Measurements from ENCODE around the gene GARIN1A. TPM values are rescaled to one million over a fixed set of nuclear protein-coding genes. Genes with fewer than 3 reads are reported as not detected.
"Not testable (repeated sequence)": the region's sequence is repeated elsewhere in the genome, so short reads cannot be mapped to it uniquely, and the experiment has no call there.

The GARIN1A gene
- total RNA-seq, 1 experiment from 2014 or later, result 0.57 TPM

GRCh38 chr7:128688492-128688891 is 16.4 kb downstream of the GARIN1A start:
- Histone ChIP-seq H3K36me3 (ENCODE audit: low read depth) (no peaks in the 10 kb centered on the region), H3K79me2 (ENCODE audit: low read depth) (no peaks in the 10 kb centered on the region), H3K4me2 (no peak overlapping the region), H3K27me3 (ENCODE audit: insufficient read depth, low read depth) (no peaks in the 10 kb centered on the region), H3K4me1 (replicated peaks; ENCODE audit: insufficient read depth) (no peaks in the 10 kb centered on the region), H3F3A (ENCODE audit: insufficient read depth, low read depth) (no peaks in the 10 kb centered on the region), H3K4me3 (no peak overlapping the region), H4K20me1 (ENCODE audit: insufficient read depth) (no peaks in the 10 kb centered on the region), H2AFZ (no peak overlapping the region), H3K9me2 (ENCODE audit: insufficient read depth) (no peaks in the 10 kb centered on the region), H3K27ac (no peak overlapping the region), H3K9me3 (ENCODE audit: insufficient read depth, low read depth) (no peaks in the 10 kb centered on the region)
- POLR2A ChIA-PET (ENCODE audit: unreplicated experiment), result no interaction called here
- no peak for DNase-seq
- TF ChIP-seq, protein P1, sequence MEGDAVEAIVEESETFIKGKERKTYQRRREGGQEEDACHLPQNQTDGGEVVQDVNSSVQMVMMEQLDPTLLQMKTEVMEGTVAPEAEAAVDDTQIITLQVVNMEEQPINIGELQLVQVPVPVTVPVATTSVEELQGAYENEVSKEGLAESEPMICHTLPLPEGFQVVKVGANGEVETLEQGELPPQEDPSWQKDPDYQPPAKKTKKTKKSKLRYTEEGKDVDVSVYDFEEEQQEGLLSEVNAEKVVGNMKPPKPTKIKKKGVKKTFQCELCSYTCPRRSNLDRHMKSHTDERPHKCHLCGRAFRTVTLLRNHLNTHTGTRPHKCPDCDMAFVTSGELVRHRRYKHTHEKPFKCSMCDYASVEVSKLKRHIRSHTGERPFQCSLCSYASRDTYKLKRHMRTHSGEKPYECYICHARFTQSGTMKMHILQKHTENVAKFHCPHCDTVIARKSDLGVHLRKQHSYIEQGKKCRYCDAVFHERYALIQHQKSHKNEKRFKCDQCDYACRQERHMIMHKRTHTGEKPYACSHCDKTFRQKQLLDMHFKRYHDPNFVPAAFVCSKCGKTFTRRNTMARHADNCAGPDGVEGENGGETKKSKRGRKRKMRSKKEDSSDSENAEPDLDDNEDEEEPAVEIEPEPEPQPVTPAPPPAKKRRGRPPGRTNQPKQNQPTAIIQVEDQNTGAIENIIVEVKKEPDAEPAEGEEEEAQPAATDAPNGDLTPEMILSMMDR (conservative IDR thresholded peaks at IDR 0.05), result no peak
- TF ChIP-seq EZH2 (IDR thresholded peaks at IDR 0.05; ENCODE audit: low read depth), result no peak
- intact Hi-C loops (cut with micrococcal nuclease; ENCODE audit: unreplicated experiment), result no loop called here
- BruUV-seq (replicated peaks), result no TSS peak
- CTCF ChIA-PET, result no interaction called here

DNA sequence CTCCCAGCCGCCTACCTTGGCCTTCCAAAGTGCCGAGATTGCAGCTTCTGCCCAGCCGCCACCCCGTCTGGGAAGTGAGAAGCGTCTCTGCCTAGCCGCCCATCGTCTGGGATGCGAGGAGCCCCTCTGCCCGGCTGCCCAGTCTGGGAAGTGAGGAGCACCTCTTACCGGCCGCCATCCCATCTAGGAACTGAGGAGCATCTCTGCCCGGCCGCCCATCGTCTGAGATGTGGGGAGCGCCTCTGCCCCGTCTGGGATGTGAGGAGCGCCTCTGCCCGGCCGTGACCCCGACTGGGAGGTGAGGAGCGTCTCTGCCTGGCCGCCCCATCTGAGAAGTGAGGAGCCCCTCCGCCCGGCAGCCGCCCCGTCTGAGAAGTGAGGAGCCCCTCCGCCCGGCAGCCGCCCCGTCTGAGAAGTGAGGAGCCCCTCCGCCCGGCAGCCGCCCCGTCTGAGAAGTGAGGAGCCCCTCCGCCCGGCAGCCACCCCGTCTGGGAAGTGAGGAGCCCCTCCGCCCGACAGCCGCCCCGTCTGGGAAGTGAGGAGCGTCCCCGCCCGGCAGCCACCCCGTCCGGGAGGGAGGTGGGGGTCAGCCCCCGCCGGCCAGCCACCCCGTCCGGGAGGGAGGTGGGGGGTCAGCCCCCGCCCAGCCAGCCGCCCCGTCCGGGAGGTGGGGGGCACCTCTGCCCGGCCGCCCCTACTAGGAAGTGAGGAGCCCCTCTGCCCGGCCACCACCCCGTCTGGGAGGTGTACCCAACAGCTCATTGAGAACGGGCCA is 17.3 kb downstream of the GARIN1A start:
- H3K27me3 ChIP-seq (ENCODE audit: insufficient read depth, low read depth); H3K79me2 ChIP-seq (ENCODE audit: low read depth); intact Hi-C loops (cut with micrococcal nuclease; ENCODE audit: unreplicated experiment); H3K4me1 ChIP-seq (replicated peaks; ENCODE audit: insufficient read depth); H3K27ac ChIP-seq; H4K20me1 ChIP-seq (ENCODE audit: insufficient read depth); BruUV-seq (replicated peaks); DNase-seq; H2AFZ ChIP-seq; H3K9me2 ChIP-seq (ENCODE audit: insufficient read depth); H3K4me3 ChIP-seq; CTCF ChIA-PET; H3K9me3 ChIP-seq (ENCODE audit: insufficient read depth, low read depth); H3F3A ChIP-seq (ENCODE audit: insufficient read depth, low read depth); POLR2A ChIA-PET (ENCODE audit: unreplicated experiment); H3K4me2 ChIP-seq; H3K36me3 ChIP-seq (ENCODE audit: low read depth): not testable (repeated sequence)

- Histone ChIP-seq H2AFZ (no peak overlapping the region), H3K4me3 (no peak overlapping the region), H3K79me2 (ENCODE audit: low read depth) (no peaks in the 10 kb centered on the region), H3K27ac (no peak overlapping the region), H3K27me3 (ENCODE audit: insufficient read depth, low read depth) (no peaks in the 10 kb centered on the region), H3F3A (ENCODE audit: insufficient read depth, low read depth) (no peaks in the 10 kb centered on the region), H3K4me1 (replicated peaks; ENCODE audit: insufficient read depth) (no peaks in the 10 kb centered on the region), H3K36me3 (ENCODE audit: low read depth) (no peaks in the 10 kb centered on the region), H4K20me1 (ENCODE audit: insufficient read depth) (no peaks in the 10 kb centered on the region), H3K9me2 (ENCODE audit: insufficient read depth) (no peaks in the 10 kb centered on the region), H3K9me3 (ENCODE audit: insufficient read depth, low read depth) (no peaks in the 10 kb centered on the region), H3K4me2 (no peak overlapping the region)
- BruUV-seq (replicated peaks), result no TSS peak
- CTCF ChIA-PET, result no interaction called here
- no peak for TF ChIP-seq EZH2 (IDR thresholded peaks at IDR 0.05; ENCODE audit: low read depth)
- TF ChIP-seq, protein P1 (conservative IDR thresholded peaks at IDR 0.05), result no peak
- POLR2A ChIA-PET (ENCODE audit: unreplicated experiment), result no interaction called here
- no peak for DNase-seq
- intact Hi-C loops (cut with micrococcal nuclease; ENCODE audit: unreplicated experiment), result no loop called here
Observed at GRCh38 chr7:128691227-128691626, 19.1 kb downstream of the GARIN1A start.
